Adrenal gland (tissue), 5 donors: ENCODE results near the gene GTF2A1L.

Source experiments
- POLR2A ChIP-seq, 2 donors: fragments of 450-650 bp; IDR thresholded peaks; one replicate each; pipeline ENCODE4 v1.6.1; 2017; ENCODE audit warnings: antibody characterized with exemption in 2 of 2, mild to moderate bottlenecking in 2 of 2, moderate library complexity in 1 of 2
- TF ChIP-seq, protein P1 (sequence below), 6 experiments: fragments of 450-650 bp in 4 of 6; fragments of 200-600 bp in 2 of 6; sonication (generic) in 1 of 6; IDR thresholded peaks; 1 replicate in 5 of 6; 2 replicates in 1 of 6; pipeline versions ENCODE4 v1.5.1 to v1.8.0; 2016 to 2021; ENCODE audit warnings: antibody characterized with exemption in 6 of 6, mild to moderate bottlenecking in 2 of 6, moderate library complexity in 1 of 6
- donor health status: DM: no; HTN: no; CAD: no.

DNA sequence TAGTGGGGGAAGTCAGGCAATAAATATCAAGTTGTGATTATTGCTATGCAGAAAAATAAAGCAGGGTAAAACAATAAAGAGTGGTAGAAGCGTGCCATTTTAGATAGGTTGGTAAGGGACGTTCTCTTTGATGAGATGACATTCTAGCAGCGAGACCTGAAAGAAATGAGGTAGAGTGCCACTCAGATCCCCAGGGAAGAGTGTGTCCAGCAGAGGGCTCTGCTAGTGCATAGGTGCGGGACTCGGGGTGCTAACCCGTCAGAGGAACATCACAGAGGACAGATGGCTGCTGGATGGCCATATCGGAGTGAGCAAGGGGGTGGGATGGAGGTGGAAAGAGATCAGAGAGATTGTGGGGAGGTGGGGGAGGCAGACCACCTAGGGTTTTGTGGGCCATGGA is 16.3 kb upstream of the GTF2A1L start:
- TF ChIP-seq, protein P1, sequence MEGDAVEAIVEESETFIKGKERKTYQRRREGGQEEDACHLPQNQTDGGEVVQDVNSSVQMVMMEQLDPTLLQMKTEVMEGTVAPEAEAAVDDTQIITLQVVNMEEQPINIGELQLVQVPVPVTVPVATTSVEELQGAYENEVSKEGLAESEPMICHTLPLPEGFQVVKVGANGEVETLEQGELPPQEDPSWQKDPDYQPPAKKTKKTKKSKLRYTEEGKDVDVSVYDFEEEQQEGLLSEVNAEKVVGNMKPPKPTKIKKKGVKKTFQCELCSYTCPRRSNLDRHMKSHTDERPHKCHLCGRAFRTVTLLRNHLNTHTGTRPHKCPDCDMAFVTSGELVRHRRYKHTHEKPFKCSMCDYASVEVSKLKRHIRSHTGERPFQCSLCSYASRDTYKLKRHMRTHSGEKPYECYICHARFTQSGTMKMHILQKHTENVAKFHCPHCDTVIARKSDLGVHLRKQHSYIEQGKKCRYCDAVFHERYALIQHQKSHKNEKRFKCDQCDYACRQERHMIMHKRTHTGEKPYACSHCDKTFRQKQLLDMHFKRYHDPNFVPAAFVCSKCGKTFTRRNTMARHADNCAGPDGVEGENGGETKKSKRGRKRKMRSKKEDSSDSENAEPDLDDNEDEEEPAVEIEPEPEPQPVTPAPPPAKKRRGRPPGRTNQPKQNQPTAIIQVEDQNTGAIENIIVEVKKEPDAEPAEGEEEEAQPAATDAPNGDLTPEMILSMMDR (IDR thresholded peaks at IDR 0.05), result peak in 2 of 6 experiments; percentile 19 to 35
- TF ChIP-seq POLR2A (IDR thresholded peaks at IDR 0.05), result no peak
